K562 (cell line): ENCODE data around the gene TCF3. TPM values are rescaled to one million over a fixed set of nuclear protein-coding genes. Genes with fewer than 3 reads are reported as not detected.
A peak's percentile ranks its signal among the peaks of the same experiment; 100 is the strongest.

ENCODE experiments used
- BRD4 ChIP-seq: fragments of 200-600 bp; sonication (generic); IDR thresholded peaks from 2 replicates; pipeline ENCODE4 v1.6.1; 2017; ENCODE audit warnings: inconsistent platforms
- CCNT2 ChIP-seq: IDR thresholded peaks from 2 replicates; pipeline ENCODE4 v1.6.1; 2011; ENCODE audit warnings: borderline replicate concordance, low read depth, mild to moderate bottlenecking, moderate library complexity, mixed read lengths, low read length; ENCODE audit not compliant: insufficient read length; ENCODE audit errors: extremely low read depth
- CREM ChIP-seq: IDR thresholded peaks from 2 replicates; pipeline ENCODE4 v1.6.1; 2014; ENCODE audit warnings: antibody characterized with exemption, low read depth
- E2F3 ChIP-seq: fragments of 250-450 bp; sonication (Bioruptor Pico); IDR thresholded peaks from 2 replicates; pipeline ENCODE4 v1.4.0; 2020; ENCODE audit warnings: mild to moderate bottlenecking
- ESRRA ChIP-seq: fragments of 450-650 bp; IDR thresholded peaks from 2 replicates; pipeline ENCODE4 v1.6.1; 2014; ENCODE audit warnings: low read depth, mild to moderate bottlenecking, moderate library complexity, borderline replicate concordance
- LARP7 ChIP-seq: fragments of 450-650 bp; IDR thresholded peaks from 2 replicates; pipeline ENCODE4 v1.6.1; 2016
- LCOR ChIP-seq: sonication (generic); formaldehyde crosslinking; IDR thresholded peaks from 2 replicates; pipeline ENCODE4 v1.8.0; 2022; ENCODE audit warnings: mild to moderate bottlenecking, missing genetic modification reagents
- MBD2 ChIP-seq: sonication (generic); IDR thresholded peaks from 2 replicates; pipeline ENCODE4 v1.6.1; 2016; ENCODE audit warnings: low read depth, borderline replicate concordance
- POLR2G ChIP-seq: fragments of 200-400 bp; formaldehyde crosslinking; IDR thresholded peaks from 2 replicates; pipeline ENCODE4 v1.6.1; 2017; ENCODE audit warnings: low read depth, mild to moderate bottlenecking, antibody characterized with exemption, low read length, moderate library complexity
- RBBP5 ChIP-seq: fragments of 200-600 bp; sonication (generic); IDR thresholded peaks from 2 replicates; pipeline ENCODE4 v1.6.1; 2012; ENCODE audit warnings: borderline replicate concordance, mild to moderate bottlenecking, low read length, control low read depth, inconsistent platforms; ENCODE audit not compliant: insufficient read depth, poor library complexity, severe bottlenecking
- SIN3A ChIP-seq, 2 experiments: fragments of 150-350 bp in 1 of 2; IDR thresholded peaks; 2 replicates each; pipeline ENCODE4 v1.6.1; 2011 to 2016; ENCODE audit warnings: borderline replicate concordance in 2 of 2, low read depth in 2 of 2, low read length in 2 of 2, mild to moderate bottlenecking in 2 of 2, moderate library complexity in 2 of 2; ENCODE audit not compliant: control insufficient read depth in 1 of 2
- TGIF2 ChIP-seq: sonication (generic); formaldehyde crosslinking; IDR thresholded peaks from 2 replicates; pipeline ENCODE4 v1.8.1; 2022; ENCODE audit warnings: mild to moderate bottlenecking, missing genetic modification reagents, moderate library complexity
- THRAP3 ChIP-seq: fragments of 450-650 bp; IDR thresholded peaks from 2 replicates; pipeline ENCODE4 v1.6.1; 2016; ENCODE audit warnings: mild to moderate bottlenecking, inconsistent platforms, borderline replicate concordance
- U2AF1 ChIP-seq: fragments of 200-400 bp; formaldehyde crosslinking; optimal IDR thresholded peaks from 2 replicates; pipeline ENCODE3; 2017; ENCODE audit warnings: mild to moderate bottlenecking, low read depth, low read length, moderate library complexity
- ZNF232 ChIP-seq: sonication (generic); formaldehyde crosslinking; IDR thresholded peaks from 2 replicates; pipeline ENCODE4 v1.8.0; 2022; ENCODE audit warnings: mild to moderate bottlenecking, missing genetic modification reagents
- ZNF408 ChIP-seq: fragments of 250-450 bp; sonication (Bioruptor Pico); IDR thresholded peaks from 2 replicates; pipeline ENCODE4 v1.4.0; 2020; ENCODE audit warnings: low read depth, mild to moderate bottlenecking, moderate library complexity
- polyA plus RNA-seq, 8 experiments: library from polyadenylated mRNA; depleted of rRNA in 4 of 8; stranded (reverse) in 5 of 8; unstranded in 3 of 8; fragments of >200 nt; fragmentation: Nextera tagmentation in 2 of 8; fragmentation: Illumina TruSeq in 1 of 8; extraction: Ambion mirVana in 2 of 8; extraction: Trizol in 1 of 8; gene quantifications; 2 replicates each; pipeline versions ENCODE4 v1.2.1 to v1.2.3, GENCODE V29; 2011 to 2014; ENCODE audit warnings: inconsistent platforms in 1 of 8, missing spikeins in 1 of 8
- total RNA-seq, 7 experiments: library from RNA; depleted of rRNA in 6 of 7; stranded (reverse); fragments of >200 nt in 6 of 7; fragmentation: Illumina TruSeq in 2 of 7; extraction: Trizol in 2 of 7; gene quantifications; 2 replicates each; pipeline versions ENCODE4 v1.2.1 to v1.2.3, GENCODE V29; 2011 to 2021; ENCODE audit warnings: low replicate concordance in 1 of 7
- TF ChIP-seq, protein P1 (sequence below), 2 experiments: fragments of 450-650 bp; IDR thresholded peaks; 2 replicates each; pipeline ENCODE4 v1.6.1; 2018; ENCODE audit warnings: mild to moderate bottlenecking in 2 of 2, low read depth in 1 of 2; ENCODE audit not compliant: partially characterized antibody in 2 of 2
- TF ChIP-seq, protein P2 (sequence below): sonication (generic); formaldehyde crosslinking; IDR thresholded peaks from 2 replicates; pipeline ENCODE4 v1.9.0; 2022; ENCODE audit warnings: mild to moderate bottlenecking, missing genetic modification reagents
- TF ChIP-seq, protein P3 (sequence below): fragments of 450-650 bp; IDR thresholded peaks from 2 replicates; pipeline ENCODE4 v1.7.1; 2018; ENCODE audit warnings: mild to moderate bottlenecking, low read depth; ENCODE audit not compliant: partially characterized antibody

Gene TCF3
- total and polyA plus RNA-seq, 9 of the 15 experiments (the other 6 are each of a cell fraction or from before 2014, with no cell fraction given) = 5.6 to 259 (median 84.0) TPM

DNA sequence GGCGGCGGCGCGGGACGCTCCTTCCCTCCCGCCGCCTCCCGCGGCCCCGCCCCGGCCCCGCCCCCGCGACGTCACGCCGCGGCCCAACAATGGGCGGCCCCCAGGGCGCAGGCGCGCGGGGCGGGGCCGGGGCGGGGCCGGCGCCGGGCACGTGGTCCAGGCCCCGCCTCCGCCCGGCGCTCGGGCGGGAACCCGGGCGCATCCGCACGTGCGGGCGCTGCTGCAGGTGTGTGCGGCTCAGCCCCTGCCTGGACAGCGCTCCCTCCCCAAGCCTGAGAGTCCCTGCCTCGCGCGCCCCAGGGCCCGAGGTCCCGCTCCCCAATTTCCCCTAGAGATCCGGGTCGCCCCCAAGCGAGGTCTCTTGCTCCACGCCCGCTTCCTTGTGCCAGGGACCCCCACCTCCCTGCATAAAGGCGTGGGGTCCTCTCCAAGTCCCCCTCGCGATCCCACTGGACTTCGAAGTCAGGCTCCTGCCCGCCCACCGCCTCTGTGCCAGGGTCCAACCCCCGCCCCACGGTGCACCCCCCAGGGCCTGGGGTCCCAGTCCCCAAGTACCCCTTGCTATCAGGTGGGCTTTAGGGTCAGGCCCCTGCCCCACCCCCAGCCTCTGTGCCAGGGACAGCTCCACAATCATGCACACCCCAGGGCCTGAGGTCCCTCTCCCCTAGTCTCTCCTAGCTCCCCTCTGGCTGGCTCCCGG, 83.9 kb downstream of the TCF3 start, which contains the start of gene MEX3D (continued):
- TF ChIP-seq U2AF1 = no peak
- no peak for TF ChIP-seq ZNF408 (CRISPR knock-in tag)
- TF ChIP-seq, protein P1, sequence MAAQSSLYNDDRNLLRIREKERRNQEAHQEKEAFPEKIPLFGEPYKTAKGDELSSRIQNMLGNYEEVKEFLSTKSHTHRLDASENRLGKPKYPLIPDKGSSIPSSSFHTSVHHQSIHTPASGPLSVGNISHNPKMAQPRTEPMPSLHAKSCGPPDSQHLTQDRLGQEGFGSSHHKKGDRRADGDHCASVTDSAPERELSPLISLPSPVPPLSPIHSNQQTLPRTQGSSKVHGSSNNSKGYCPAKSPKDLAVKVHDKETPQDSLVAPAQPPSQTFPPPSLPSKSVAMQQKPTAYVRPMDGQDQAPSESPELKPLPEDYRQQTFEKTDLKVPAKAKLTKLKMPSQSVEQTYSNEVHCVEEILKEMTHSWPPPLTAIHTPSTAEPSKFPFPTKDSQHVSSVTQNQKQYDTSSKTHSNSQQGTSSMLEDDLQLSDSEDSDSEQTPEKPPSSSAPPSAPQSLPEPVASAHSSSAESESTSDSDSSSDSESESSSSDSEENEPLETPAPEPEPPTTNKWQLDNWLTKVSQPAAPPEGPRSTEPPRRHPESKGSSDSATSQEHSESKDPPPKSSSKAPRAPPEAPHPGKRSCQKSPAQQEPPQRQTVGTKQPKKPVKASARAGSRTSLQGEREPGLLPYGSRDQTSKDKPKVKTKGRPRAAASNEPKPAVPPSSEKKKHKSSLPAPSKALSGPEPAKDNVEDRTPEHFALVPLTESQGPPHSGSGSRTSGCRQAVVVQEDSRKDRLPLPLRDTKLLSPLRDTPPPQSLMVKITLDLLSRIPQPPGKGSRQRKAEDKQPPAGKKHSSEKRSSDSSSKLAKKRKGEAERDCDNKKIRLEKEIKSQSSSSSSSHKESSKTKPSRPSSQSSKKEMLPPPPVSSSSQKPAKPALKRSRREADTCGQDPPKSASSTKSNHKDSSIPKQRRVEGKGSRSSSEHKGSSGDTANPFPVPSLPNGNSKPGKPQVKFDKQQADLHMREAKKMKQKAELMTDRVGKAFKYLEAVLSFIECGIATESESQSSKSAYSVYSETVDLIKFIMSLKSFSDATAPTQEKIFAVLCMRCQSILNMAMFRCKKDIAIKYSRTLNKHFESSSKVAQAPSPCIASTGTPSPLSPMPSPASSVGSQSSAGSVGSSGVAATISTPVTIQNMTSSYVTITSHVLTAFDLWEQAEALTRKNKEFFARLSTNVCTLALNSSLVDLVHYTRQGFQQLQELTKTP (IDR thresholded peaks at IDR 0.05; ENCODE audit: low read depth in 1 of 2, partially characterized antibody in 2 of 2) = no peak
- peak; percentile 83; the same call in 1 of the 2 replicates for TF ChIP-seq E2F3
- TF ChIP-seq POLR2G = peak; percentile 62
- TF ChIP-seq, protein P2, sequence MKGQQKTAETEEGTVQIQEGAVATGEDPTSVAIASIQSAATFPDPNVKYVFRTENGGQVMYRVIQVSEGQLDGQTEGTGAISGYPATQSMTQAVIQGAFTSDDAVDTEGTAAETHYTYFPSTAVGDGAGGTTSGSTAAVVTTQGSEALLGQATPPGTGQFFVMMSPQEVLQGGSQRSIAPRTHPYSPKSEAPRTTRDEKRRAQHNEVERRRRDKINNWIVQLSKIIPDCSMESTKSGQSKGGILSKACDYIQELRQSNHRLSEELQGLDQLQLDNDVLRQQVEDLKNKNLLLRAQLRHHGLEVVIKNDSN (CRISPR knock-in tag) = peak; percentile 70
- TF ChIP-seq CCNT2 = peak; percentile 67
- TF ChIP-seq LCOR (CRISPR knock-in tag) = 0 out of 2 replicates have a peak, but pooled peaks have one; percentile 27
- no peak for TF ChIP-seq ESRRA
- TF ChIP-seq MBD2 = no peak
- TF ChIP-seq, protein P3, sequence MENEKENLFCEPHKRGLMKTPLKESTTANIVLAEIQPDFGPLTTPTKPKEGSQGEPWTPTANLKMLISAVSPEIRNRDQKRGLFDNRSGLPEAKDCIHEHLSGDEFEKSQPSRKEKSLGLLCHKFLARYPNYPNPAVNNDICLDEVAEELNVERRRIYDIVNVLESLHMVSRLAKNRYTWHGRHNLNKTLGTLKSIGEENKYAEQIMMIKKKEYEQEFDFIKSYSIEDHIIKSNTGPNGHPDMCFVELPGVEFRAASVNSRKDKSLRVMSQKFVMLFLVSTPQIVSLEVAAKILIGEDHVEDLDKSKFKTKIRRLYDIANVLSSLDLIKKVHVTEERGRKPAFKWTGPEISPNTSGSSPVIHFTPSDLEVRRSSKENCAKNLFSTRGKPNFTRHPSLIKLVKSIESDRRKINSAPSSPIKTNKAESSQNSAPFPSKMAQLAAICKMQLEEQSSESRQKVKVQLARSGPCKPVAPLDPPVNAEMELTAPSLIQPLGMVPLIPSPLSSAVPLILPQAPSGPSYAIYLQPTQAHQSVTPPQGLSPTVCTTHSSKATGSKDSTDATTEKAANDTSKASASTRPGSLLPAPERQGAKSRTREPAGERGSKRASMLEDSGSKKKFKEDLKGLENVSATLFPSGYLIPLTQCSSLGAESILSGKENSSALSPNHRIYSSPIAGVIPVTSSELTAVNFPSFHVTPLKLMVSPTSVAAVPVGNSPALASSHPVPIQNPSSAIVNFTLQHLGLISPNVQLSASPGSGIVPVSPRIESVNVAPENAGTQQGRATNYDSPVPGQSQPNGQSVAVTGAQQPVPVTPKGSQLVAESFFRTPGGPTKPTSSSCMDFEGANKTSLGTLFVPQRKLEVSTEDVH = peak; percentile 41
- TF ChIP-seq BRD4 = no peak
- TF ChIP-seq LARP7 = no peak
- TF ChIP-seq CREM = peak; percentile 38; the same call in 1 of the 2 replicates
- no peak for TF ChIP-seq THRAP3
- TF ChIP-seq TGIF2 (CRISPR knock-in tag) = no peak
- TF ChIP-seq RBBP5 = no peak
- TF ChIP-seq ZNF232 (CRISPR knock-in tag) = 0 out of 2 replicates have a peak, but pooled peaks have one; percentile 65
- peak in 1 of 2 experiments; percentile 37; a peak in 1 of 4 replicates for TF ChIP-seq SIN3A (IDR thresholded peaks at IDR 0.05; ENCODE audit: borderline replicate concordance in 2 of 2, control insufficient read depth in 1 of 2, low read depth in 2 of 2, low read length in 2 of 2)
